Upper lobe of right lung (tissue), 1 donor: ENCODE data around the gene IPO4. TPM values are rescaled to one million over a fixed set of nuclear protein-coding genes. Genes with fewer than 3 reads are reported as not detected.

Source experiments
- ATAC-seq: fragments of 200-7000 bp; cut with Tn5 transposase; one replicate; pipeline ENCODE4 v1.9.1; 2020; ENCODE audit warnings: mild to moderate bottlenecking, moderate library complexity
- DNase-seq: peaks from one replicate; pipeline ENCODE4 v3.0.0-alpha.2; 2020
- H3K27ac ChIP-seq: fragments of 200-600 bp; one replicate; pipeline ENCODE4 v1.8.0; 2022
- H3K27me3 ChIP-seq: fragments of 200-600 bp; one replicate; pipeline ENCODE4 v1.8.0; 2022; ENCODE audit warnings: mild to moderate bottlenecking
- H3K36me3 ChIP-seq: fragments of 200-600 bp; one replicate; pipeline ENCODE4 v1.8.0; 2022
- H3K4me1 ChIP-seq: fragments of 200-600 bp; one replicate; pipeline ENCODE4 v1.8.0; 2022
- H3K4me3 ChIP-seq: fragments of 200-600 bp; one replicate; pipeline ENCODE4 v1.8.0; 2022; ENCODE audit warnings: mild to moderate bottlenecking
- H3K9me3 ChIP-seq: fragments of 200-600 bp; one replicate; pipeline ENCODE4 v1.8.0; 2022
- intact Hi-C: fragments of 100-400 bp; cut with DNase I; formaldehyde crosslinking; loops from one replicate; pipeline ENCODE4 v1.11.0; 2022
- total RNA-seq: library from RNA; stranded (reverse); fragmentation: NEBNext Ultra II Directional; extraction: Animal tissue kit (Norgen Biotek cat#: 25700); gene quantifications from one replicate; pipeline ENCODE4 v1.2.1, GENCODE V29; 2021
- TF ChIP-seq, protein P1 (sequence below): fragments of 200-600 bp; IDR thresholded peaks from one replicate; pipeline ENCODE4 v1.8.0; 2022; ENCODE audit warnings: antibody characterized with exemption
- donor health status: DM: no; HTN: yes; CAD: no; lungs with severe emphysema.

Gene IPO4
- total RNA-seq, 1 donor from 2014 or later, result 25.1 TPM

DNA sequence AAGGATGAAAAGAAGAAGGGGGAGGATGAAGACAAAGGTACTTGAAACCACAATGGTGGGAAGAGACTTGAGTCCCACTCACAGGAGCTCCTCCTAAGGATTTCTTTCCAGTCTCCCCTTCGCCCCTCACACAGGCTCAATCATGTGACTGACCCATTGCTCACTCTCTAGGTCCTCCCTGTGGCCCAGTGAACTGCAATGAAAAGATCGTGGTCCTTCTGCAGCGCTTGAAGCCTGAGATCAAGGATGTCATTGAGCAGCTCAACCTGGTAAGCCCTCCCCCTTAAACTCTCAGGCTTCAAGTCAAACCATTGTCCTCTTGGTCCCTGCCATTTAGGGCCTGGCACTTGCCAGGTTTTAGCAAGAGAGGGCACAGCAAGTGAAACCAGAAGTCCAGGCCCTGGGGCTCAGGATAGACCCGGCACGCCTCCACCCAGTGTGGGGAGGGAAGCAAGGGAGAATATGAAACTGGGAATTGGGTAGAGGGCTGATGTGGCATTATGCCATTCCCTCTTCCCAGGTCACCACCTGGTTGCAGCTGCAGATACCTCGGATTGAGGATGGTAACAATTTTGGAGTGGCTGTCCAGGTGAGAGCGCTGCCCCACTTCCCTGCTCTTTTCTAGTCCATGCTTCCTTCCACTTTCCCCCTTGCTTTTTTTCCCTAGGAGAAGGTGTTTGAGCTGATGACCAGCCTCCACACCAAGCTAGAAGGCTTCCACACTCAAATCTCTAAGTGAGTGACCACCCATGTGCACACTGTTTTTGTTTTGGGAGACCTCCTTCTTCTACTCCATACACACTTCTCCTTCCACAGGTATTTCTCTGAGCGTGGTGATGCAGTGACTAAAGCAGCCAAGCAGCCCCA is 50.9 kb downstream of the IPO4 start:
- peak overlapping the region; percentile 91 for H3K27ac ChIP-seq
- peaks cover 34% of the 10 kb centered on the region for H3K4me1 ChIP-seq
- TF ChIP-seq, protein P1, sequence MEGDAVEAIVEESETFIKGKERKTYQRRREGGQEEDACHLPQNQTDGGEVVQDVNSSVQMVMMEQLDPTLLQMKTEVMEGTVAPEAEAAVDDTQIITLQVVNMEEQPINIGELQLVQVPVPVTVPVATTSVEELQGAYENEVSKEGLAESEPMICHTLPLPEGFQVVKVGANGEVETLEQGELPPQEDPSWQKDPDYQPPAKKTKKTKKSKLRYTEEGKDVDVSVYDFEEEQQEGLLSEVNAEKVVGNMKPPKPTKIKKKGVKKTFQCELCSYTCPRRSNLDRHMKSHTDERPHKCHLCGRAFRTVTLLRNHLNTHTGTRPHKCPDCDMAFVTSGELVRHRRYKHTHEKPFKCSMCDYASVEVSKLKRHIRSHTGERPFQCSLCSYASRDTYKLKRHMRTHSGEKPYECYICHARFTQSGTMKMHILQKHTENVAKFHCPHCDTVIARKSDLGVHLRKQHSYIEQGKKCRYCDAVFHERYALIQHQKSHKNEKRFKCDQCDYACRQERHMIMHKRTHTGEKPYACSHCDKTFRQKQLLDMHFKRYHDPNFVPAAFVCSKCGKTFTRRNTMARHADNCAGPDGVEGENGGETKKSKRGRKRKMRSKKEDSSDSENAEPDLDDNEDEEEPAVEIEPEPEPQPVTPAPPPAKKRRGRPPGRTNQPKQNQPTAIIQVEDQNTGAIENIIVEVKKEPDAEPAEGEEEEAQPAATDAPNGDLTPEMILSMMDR, result no peak
- H3K27me3 ChIP-seq, result no peaks in the 10 kb centered on the region
- no peaks in the 10 kb centered on the region for H3K9me3 ChIP-seq
- no peak for ATAC-seq
- H3K36me3 ChIP-seq, result peaks cover 21% of the 10 kb centered on the region
- intact Hi-C loops, result no loop called here
- no peak overlapping the region for H3K4me3 ChIP-seq
- no peak for DNase-seq

DNA sequence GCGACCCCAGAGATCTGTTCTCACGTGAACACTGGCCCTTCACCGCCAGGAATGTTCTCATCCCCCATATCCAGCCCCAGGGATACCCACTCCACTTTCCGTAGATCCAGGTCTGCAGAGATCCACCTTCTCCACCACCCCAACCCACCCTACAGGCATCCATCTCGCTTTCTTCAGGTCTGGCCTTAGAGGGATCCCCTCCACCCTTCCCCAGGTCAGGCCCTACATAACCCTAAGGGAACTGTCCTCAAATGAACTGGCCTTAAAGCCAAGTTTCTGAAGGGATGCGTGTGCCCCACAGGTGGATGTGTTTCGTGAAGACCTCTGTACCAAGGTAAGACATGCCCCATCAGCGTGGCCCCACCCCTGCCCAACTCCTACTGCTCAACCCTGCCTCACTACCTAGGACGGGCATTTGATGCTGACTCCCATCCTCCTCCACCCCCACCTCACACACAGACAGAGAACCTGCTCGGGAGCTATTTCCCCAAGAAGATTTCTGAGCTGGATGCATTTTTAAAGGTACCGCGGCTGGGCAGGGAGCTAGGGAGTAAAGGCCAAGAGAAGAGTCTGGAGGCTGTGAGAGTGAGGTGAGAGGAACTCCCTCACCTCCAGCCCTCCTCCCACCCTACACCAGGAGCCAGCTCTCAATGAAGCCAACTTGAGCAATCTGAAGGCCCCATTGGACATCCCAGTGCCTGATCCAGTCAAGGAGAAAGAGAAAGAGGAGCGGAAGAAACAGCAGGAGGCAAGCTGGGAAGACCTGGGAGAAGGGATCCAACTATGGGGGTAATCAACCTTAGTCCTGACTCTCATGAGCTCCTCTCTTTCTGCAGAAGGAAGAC is 51.7 kb downstream of the IPO4 start:
- DNase-seq, result no peak
- Histone ChIP-seq H3K27ac (peak overlapping the region; percentile 91), H3K4me3 (peak overlapping the region; percentile 99), H3K36me3 (peaks cover 21% of the 10 kb centered on the region), H3K4me1 (peaks cover 30% of the 10 kb centered on the region), H3K27me3 (no peaks in the 10 kb centered on the region), H3K9me3 (no peaks in the 10 kb centered on the region)
- TF ChIP-seq, protein P1, result no peak
- intact Hi-C loops, result no loop called here
- no peak for ATAC-seq

DNA sequence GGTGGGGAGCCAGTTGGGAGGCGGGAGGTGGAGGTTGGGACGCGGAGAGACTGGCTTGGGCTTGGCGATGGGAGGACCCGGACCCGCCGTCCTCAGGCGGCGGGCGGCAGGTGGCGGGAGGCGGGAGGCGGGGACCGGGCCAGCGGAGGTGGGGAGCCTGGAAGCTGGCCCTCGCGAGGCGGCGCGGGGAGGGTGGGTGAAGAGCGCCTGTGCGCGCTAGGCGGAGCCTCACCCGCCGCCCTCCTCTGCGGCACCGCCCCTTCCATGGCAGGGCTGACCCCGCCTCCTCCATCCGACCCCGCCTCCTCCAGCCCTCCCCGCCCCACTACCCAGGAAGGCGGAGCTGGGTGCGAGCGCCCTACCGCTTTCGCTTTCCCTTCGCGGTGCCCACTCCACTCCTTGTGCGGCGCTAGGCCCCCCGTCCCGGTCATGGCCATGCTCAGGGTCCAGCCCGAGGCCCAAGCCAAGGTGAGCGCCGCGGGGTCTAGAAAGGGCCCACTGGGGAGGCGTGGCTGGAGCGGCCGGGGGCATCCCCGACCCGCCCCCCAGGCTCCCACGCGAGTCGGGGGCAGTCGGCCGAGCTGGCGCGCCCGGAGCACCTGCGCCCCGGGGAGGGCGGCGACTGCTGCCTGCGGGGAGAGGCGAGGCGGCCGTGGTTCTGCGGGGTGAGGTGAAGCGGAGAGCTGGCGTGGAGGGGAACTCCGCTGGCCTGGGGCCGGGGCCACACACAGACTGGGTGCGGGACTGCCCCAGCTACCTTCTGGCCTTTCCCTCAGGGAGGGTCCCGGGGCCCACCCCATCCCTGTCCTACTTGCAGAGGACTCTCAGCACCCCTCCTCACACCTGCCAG is 52.6 kb downstream of the IPO4 start, which contains the start of gene PSME1:
Gene PSME1, plus strand, starts transcription at position 361 of the 850 bp plus-strand sequence. Its CDS starts 69 bp downstream, at position 430.
- intact Hi-C loops, result no loop called here
- peak; percentile 99 for ATAC-seq
- Histone ChIP-seq H3K27ac (peak within 1 kb of the TSS; percentile 91), H3K36me3 (peaks cover 21% of the 10 kb centered on the region), H3K4me3 (peak within 1 kb of the TSS; percentile 99), H3K4me1 (peaks cover 28% of the 10 kb centered on the region), H3K27me3 (no peaks in the 10 kb centered on the region), H3K9me3 (no peaks in the 10 kb centered on the region)
- TF ChIP-seq, protein P1, result no peak
- DNase-seq, result peak; percentile 98

- ATAC-seq (no peak), DNase-seq (no peak)
- Histone ChIP-seq H3K4me1 (peaks cover 33% of the 10 kb centered on the region), H3K9me3 (no peaks in the 10 kb centered on the region), H3K27me3 (no peaks in the 10 kb centered on the region), H3K27ac (peak overlapping the region; percentile 91), H3K4me3 (peak overlapping the region; percentile 99), H3K36me3 (peaks cover 21% of the 10 kb centered on the region)
- intact Hi-C loops, result no loop called here
- TF ChIP-seq, protein P1, result no peak
Observed at GRCh38 chr14:24135584-24135833, 53.1 kb downstream of the IPO4 start.

- intact Hi-C loops, result no loop called here
- Histone ChIP-seq H3K4me3 (no peak overlapping the region), H3K9me3 (no peaks in the 10 kb centered on the region), H3K27ac (no peak overlapping the region), H3K27me3 (no peaks in the 10 kb centered on the region), H3K36me3 (peaks cover 15% of the 10 kb centered on the region), H3K4me1 (peaks cover 20% of the 10 kb centered on the region)
- TF ChIP-seq, protein P1, result no peak
- DNase-seq (no peak), ATAC-seq (no peak)
Observed at GRCh38 chr14:24133735-24134134, 54.9 kb downstream of the IPO4 start.
